Stimulated activated CD8-positive, alpha-beta memory T cell treated with anti-CD3 and anti-CD28 coated beads, Interleukin-12 subunit alpha, Interleukin-12 subunit beta, amount 100 ng/mL, for 1 hour (primary cell): ENCODE measurements around the gene CCK.
A peak's percentile ranks its signal among the peaks of the same experiment; 100 is the strongest.

Experiments used
- DNase-seq: peaks from one replicate; pipeline ENCODE4 v3.0.0-alpha.2; 2020; ENCODE audit warnings: low read depth

Gene CCK

GRCh38 chr3:42267878-42268277, 1.9 kb upstream of the CCK start:
- DNase-seq: no peak

- DNase-seq: no peak
Observed at GRCh38 chr3:42265059-42265991, 660 bp downstream of the CCK start.

- no peak for DNase-seq
Observed at GRCh38 chr3:42264399-42265058, 1.5 kb downstream of the CCK start.

GRCh38 chr3:42263354-42264346, 2.3 kb downstream of the CCK start:
- DNase-seq: no peak

GRCh38 chr3:42262525-42262924, 3.5 kb downstream of the CCK start:
- no peak for DNase-seq

GRCh38 chr3:42257007-42257406, 9.0 kb downstream of the CCK start:
- DNase-seq: no peak

- DNase-seq: no peak
Observed at GRCh38 chr3:42256135-42256819, 9.7 kb downstream of the CCK start.

- no peak for DNase-seq
Observed at GRCh38 chr3:42254566-42254965, 11.4 kb downstream of the CCK start.

- DNase-seq: no peak
Observed at GRCh38 chr3:42250761-42251160, 15.2 kb downstream of the CCK start.

- peak; percentile 27 for DNase-seq
Observed at GRCh38 chr3:42247576-42248027, 18.4 kb downstream of the CCK start.

GRCh38 chr3:42246091-42246490, 19.9 kb downstream of the CCK start:
- DNase-seq: no peak

GRCh38 chr3:42236611-42237010, 29.4 kb downstream of the CCK start:
- no peak for DNase-seq

- no peak for DNase-seq
Observed at GRCh38 chr3:42235532-42235931, 30.5 kb downstream of the CCK start.

- DNase-seq: no peak
Observed at GRCh38 chr3:42230860-42231259, 35.1 kb downstream of the CCK start.

GRCh38 chr3:42229942-42230688, 35.9 kb downstream of the CCK start:
- DNase-seq: no peak

- DNase-seq: no peak
Observed at GRCh38 chr3:42229266-42229941, 36.6 kb downstream of the CCK start.

- DNase-seq: no peak
Observed at GRCh38 chr3:42228796-42229195, 37.2 kb downstream of the CCK start.

GRCh38 chr3:42226470-42227425, 39.2 kb downstream of the CCK start:
- no peak for DNase-seq
